Neuronal stem cell (in vitro differentiated cells): ENCODE results near the gene CX3CL1.

Experiments
- DNase-seq: peaks from one replicate; pipeline ENCODE4 v3.0.0-alpha.2; 2013; ENCODE audit warnings: low spot score
- H2AFZ ChIP-seq: one replicate; pipeline ENCODE4 v1.6.1; 2013; ENCODE audit warnings: mild to moderate bottlenecking, low read length, inconsistent platforms
- H2AK5ac ChIP-seq: 2 replicates; pipeline ENCODE4 v1.6.1; 2013; ENCODE audit warnings: low read depth, mild to moderate bottlenecking, inconsistent platforms, low read length, moderate library complexity, mixed read lengths
- H2BK120ac ChIP-seq: 2 replicates; pipeline ENCODE4 v1.6.1; 2013; ENCODE audit warnings: low read depth, mild to moderate bottlenecking, inconsistent platforms, low read length, moderate library complexity, mixed read lengths
- H2BK12ac ChIP-seq: one replicate; pipeline ENCODE4 v1.6.1; 2013; ENCODE audit warnings: low read length, inconsistent platforms
- H2BK15ac ChIP-seq: 2 replicates; pipeline ENCODE4 v1.6.1; 2013; ENCODE audit warnings: mild to moderate bottlenecking, low read length, inconsistent platforms, mixed read lengths
- H2BK5ac ChIP-seq: one replicate; pipeline ENCODE4 v1.6.1; 2013; ENCODE audit warnings: inconsistent platforms, mild to moderate bottlenecking, low read length, moderate library complexity
- H3K14ac ChIP-seq: one replicate; pipeline ENCODE4 v1.6.1; 2013; ENCODE audit warnings: low read length, inconsistent platforms
- H3K18ac ChIP-seq: 2 replicates; pipeline ENCODE4 v1.6.1; 2013; ENCODE audit warnings: low read length, inconsistent platforms
- H3K23ac ChIP-seq: 2 replicates; pipeline ENCODE4 v1.6.1; 2013; ENCODE audit warnings: low read depth, mild to moderate bottlenecking, mixed read lengths, low read length, inconsistent platforms; ENCODE audit not compliant: poor library complexity
- H3K27ac ChIP-seq: replicated peaks from 3 replicates; pipeline ENCODE4 v1.5.1; 2013; ENCODE audit warnings: low read length, inconsistent platforms
- H3K27me3 ChIP-seq, 3 experiments: 2 replicates each; pipeline ENCODE4 v1.6.1; 2013; ENCODE audit warnings: low read length in 3 of 3, mild to moderate bottlenecking in 2 of 3, inconsistent platforms in 1 of 3, low read depth in 1 of 3, mixed read lengths in 1 of 3, moderate library complexity in 1 of 3; ENCODE audit not compliant: control insufficient read depth in 3 of 3, insufficient read depth in 3 of 3
- H3K36me3 ChIP-seq, 2 donors: replicated peaks in 1 of 2; 2 replicates each; pipeline ENCODE4 v1.6.1; 2013; ENCODE audit warnings: low read length in 2 of 2; ENCODE audit not compliant: control insufficient read depth in 2 of 2, insufficient read depth in 2 of 2
- H3K4ac ChIP-seq: 2 replicates; pipeline ENCODE4 v1.6.1; 2013; ENCODE audit warnings: inconsistent platforms, mild to moderate bottlenecking, low read length, moderate library complexity
- H3K4me1 ChIP-seq, 2 donors: 1 replicate in 1 of 2; 2 replicates in 1 of 2; pipeline ENCODE4 v1.6.1; 2013; ENCODE audit warnings: low read length in 2 of 2, low read depth in 1 of 2; ENCODE audit not compliant: control insufficient read depth in 2 of 2, insufficient read depth in 1 of 2
- H3K4me2 ChIP-seq: one replicate; pipeline ENCODE4 v1.6.1; 2013; ENCODE audit warnings: mild to moderate bottlenecking, low read length, inconsistent platforms; ENCODE audit not compliant: insufficient read depth, poor library complexity, severe bottlenecking
- H3K4me3 ChIP-seq, 2 donors: 2 replicates each; pipeline ENCODE4 v1.5.1; 2013; ENCODE audit warnings: low read length in 2 of 2, mild to moderate bottlenecking in 2 of 2, inconsistent platforms in 1 of 2, moderate library complexity in 1 of 2
- H3K79me1 ChIP-seq: one replicate; pipeline ENCODE4 v1.6.1; 2013; ENCODE audit warnings: low read depth, mild to moderate bottlenecking, inconsistent platforms, low read length, moderate library complexity
- H3K9ac ChIP-seq: one replicate; pipeline ENCODE4 v1.6.1; 2013; ENCODE audit warnings: mild to moderate bottlenecking, low read depth, low read length, inconsistent platforms; ENCODE audit not compliant: poor library complexity
- H3K9me3 ChIP-seq, 2 donors: replicated peaks in 1 of 2; 2 replicates each; pipeline versions ENCODE3 to v1.6.1; 2013; ENCODE audit warnings: low read length in 2 of 2, mild to moderate bottlenecking in 2 of 2, inconsistent platforms in 1 of 2, low read depth in 1 of 2, mixed read lengths in 1 of 2, moderate library complexity in 1 of 2; ENCODE audit not compliant: control insufficient read depth in 2 of 2, insufficient read depth in 1 of 2
- H4K8ac ChIP-seq: one replicate; pipeline ENCODE4 v1.6.1; 2013; ENCODE audit warnings: low read depth, mild to moderate bottlenecking, inconsistent platforms, low read length, moderate library complexity
- H4K91ac ChIP-seq: one replicate; pipeline ENCODE4 v1.6.1; 2013; ENCODE audit warnings: low read length, low read depth, mild to moderate bottlenecking, inconsistent platforms; ENCODE audit not compliant: poor library complexity
- WGBS, 2 donors: extraction: QIAGEN DNeasy Blood & Tissue Kit; methylation state at CpG; one replicate each; pipeline ENCODE4 v1.1.7; 2013; ENCODE audit warnings: missing lambda C conversion rate in 2 of 2, mixed read lengths in 1 of 2; ENCODE audit not compliant: insufficient read length in 2 of 2, insufficient replicate concordance in 1 of 2; ENCODE audit errors: extremely low coverage in 2 of 2; 5-methylcytosine and 5-hydroxymethylcytosine counted together

CX3CL1 gene

GRCh38 chr16:57424583-57424982 lies 52.3 kb downstream of the CX3CL1 start:
- Histone ChIP-seq H3K9me3 (no peaks in the 10 kb centered on the region), H3K4me3 (no peak overlapping the region), H3K4me1 (no peaks in the 10 kb centered on the region), H3K27ac (no peak overlapping the region), H4K8ac (no peak overlapping the region), H2BK120ac (no peak overlapping the region), H2BK12ac (no peak overlapping the region), H4K91ac (no peak overlapping the region), H2BK5ac (no peak overlapping the region), H2AFZ (no peak overlapping the region), H3K23ac (no peak overlapping the region), H3K79me1 (no peaks in the 10 kb centered on the region), H2BK15ac (no peak overlapping the region), H3K18ac (no peak overlapping the region), H3K4ac (no peak overlapping the region), H3K14ac (no peak overlapping the region), H3K9ac (no peak overlapping the region), H3K27me3 (no peaks in the 10 kb centered on the region), H3K4me2 (no peak overlapping the region), H2AK5ac (no peak overlapping the region), H3K36me3 (peaks cover 7 to 29% of the 10 kb centered on the region in 2 donors)
- no CpG with 5 or more reads among the region's 3 CpGs for WGBS, 2 donors
- no peak for DNase-seq

GRCh38 chr16:57426356-57426755 lies 54.1 kb downstream of the CX3CL1 start:
- no peak overlapping the region for H3K23ac ChIP-seq
- H3K79me1 ChIP-seq: no peaks in the 10 kb centered on the region
- no peak overlapping the region for H2BK15ac ChIP-seq
- H2BK120ac ChIP-seq: no peak overlapping the region
- no peak overlapping the region for H4K91ac ChIP-seq
- H2BK5ac ChIP-seq: no peak overlapping the region
- H3K4me3 ChIP-seq: no peak overlapping the region
- no peak overlapping the region for H2BK12ac ChIP-seq
- H3K14ac ChIP-seq: no peak overlapping the region
- no peaks in the 10 kb centered on the region for H3K27me3 ChIP-seq
- no peak overlapping the region for H2AK5ac ChIP-seq
- no peak overlapping the region for H3K4me2 ChIP-seq
- WGBS, 2 donors: no CpG with 5 or more reads among the region's 7 CpGs
- H3K4me1 ChIP-seq: no peaks in the 10 kb centered on the region
- DNase-seq: no peak
- no peak overlapping the region for H3K27ac ChIP-seq
- H3K9ac ChIP-seq: no peak overlapping the region
- no peaks in the 10 kb centered on the region for H3K9me3 ChIP-seq
- H2AFZ ChIP-seq: no peak overlapping the region
- no peak overlapping the region for H4K8ac ChIP-seq
- no peak overlapping the region for H3K4ac ChIP-seq
- H3K18ac ChIP-seq: no peak overlapping the region
- peaks cover 20 to 46% of the 10 kb centered on the region in 2 donors for H3K36me3 ChIP-seq

GRCh38 chr16:57427307-57427706 lies 55.0 kb downstream of the CX3CL1 start:
- Histone ChIP-seq H2BK120ac (no peak overlapping the region), H3K27ac (no peak overlapping the region), H3K79me1 (no peaks in the 10 kb centered on the region), H3K23ac (no peak overlapping the region), H2AK5ac (no peak overlapping the region), H3K27me3 (no peaks in the 10 kb centered on the region), H2BK5ac (no peak overlapping the region), H4K91ac (no peak overlapping the region), H3K4me3 (no peak overlapping the region), H3K9ac (no peak overlapping the region), H3K18ac (no peak overlapping the region), H3K4ac (no peak overlapping the region), H3K4me1 (no peaks in the 10 kb centered on the region), H2AFZ (no peak overlapping the region), H3K14ac (no peak overlapping the region), H2BK15ac (no peak overlapping the region), H4K8ac (no peak overlapping the region), H3K9me3 (no peaks in the 10 kb centered on the region), H2BK12ac (no peak overlapping the region), H3K36me3 (peaks cover 25 to 56% of the 10 kb centered on the region in 2 donors), H3K4me2 (no peak overlapping the region)
- WGBS, 2 donors: no CpG with 5 or more reads among the region's 8 CpGs
- no peak for DNase-seq

GRCh38 chr16:57427824-57428223 lies 55.5 kb downstream of the CX3CL1 start:
- Histone ChIP-seq H3K79me1 (no peaks in the 10 kb centered on the region), H2BK15ac (no peak overlapping the region), H3K4me1 (no peaks in the 10 kb centered on the region), H3K27ac (no peak overlapping the region), H3K23ac (no peak overlapping the region), H2BK120ac (no peak overlapping the region), H3K27me3 (no peaks in the 10 kb centered on the region), H3K4me3 (no peak overlapping the region), H2BK12ac (no peak overlapping the region), H3K9ac (no peak overlapping the region), H2AK5ac (no peak overlapping the region), H3K4ac (no peak overlapping the region), H3K4me2 (no peak overlapping the region), H2AFZ (no peak overlapping the region), H2BK5ac (no peak overlapping the region), H3K36me3 (peaks cover 30 to 61% of the 10 kb centered on the region in 2 donors), H3K9me3 (no peaks in the 10 kb centered on the region), H4K91ac (no peak overlapping the region), H3K18ac (no peak overlapping the region), H3K14ac (no peak overlapping the region), H4K8ac (no peak overlapping the region)
- DNase-seq: no peak
